HepG2 (cell line): ENCODE results near the gene ZNF74. TPM values are rescaled to one million over a fixed set of nuclear protein-coding genes. Genes with fewer than 3 reads are reported as not detected.

ENCODE experiments used
- ATAC-seq: fragments of 200-7000 bp; cut with Tn5 transposase; 3 replicates; pipeline ENCODE4 v1.9.1; 2020; ENCODE audit warnings: mild to moderate bottlenecking, moderate library complexity
- BruUV-seq: library from RNA; stranded (reverse); fragments of 400-500 nt; replicated peaks from 2 replicates; lab custom pipeline; 2021; lab: Mats Ljungman, UMichigan
- CTCF ChIA-PET: fragments of 300-600 bp; formaldehyde crosslinking; extraction: SDS; loops from one replicate; lab custom pipeline; 2021; ENCODE audit warnings: low total read pairs, inconsistent platforms, low intra/inter-chr PET ratio; lab: Yijun Ruan, JAX
- POLR2A ChIA-PET: fragments of 350-600 bp; sonication (Branson Sonifier 250); formaldehyde crosslinking; loops from one replicate; lab custom pipeline; 2020; ENCODE audit warnings: antibody characterized with exemption, inconsistent platforms; lab: Yijun Ruan, JAX
- DNase-seq: peaks from one replicate; pipeline ENCODE4 v3.0.0-alpha.2; 2015; ENCODE audit warnings: low spot score
- FAIRE-seq: peaks from 3 replicates; lab custom pipeline; 2011; peaks lifted over from hg19 to GRCh38; lab: Jason Lieb, UNC
- H2AFZ ChIP-seq: one replicate; pipeline ENCODE4 v1.6.1; 2011; ENCODE audit warnings: low read length, inconsistent platforms
- H3K27ac ChIP-seq: fragments of 300-600 bp; 3 replicates; pipeline ENCODE4 v1.8.0; 2011; ENCODE audit warnings: mixed run types, mild to moderate bottlenecking, mixed read lengths, low read length, inconsistent platforms; ENCODE audit not compliant: insufficient read depth; ENCODE audit errors: extremely low read length
- H3K27me3 ChIP-seq, 2 experiments: fragments of 200-600 bp in 1 of 2; 2 replicates in 1 of 2; 3 replicates in 1 of 2; pipeline versions ENCODE4 v1.6.0 to v1.8.0; 2011; ENCODE audit warnings: low read length in 2 of 2, mild to moderate bottlenecking in 2 of 2, moderate library complexity in 2 of 2, inconsistent platforms in 1 of 2; ENCODE audit not compliant: insufficient read depth in 2 of 2, control insufficient read depth in 1 of 2
- H3K36me3 ChIP-seq, 2 experiments: fragments of 200-600 bp in 1 of 2; replicated peaks in 1 of 2; 2 replicates in 1 of 2; 3 replicates in 1 of 2; pipeline versions ENCODE4 v1.5.1 to v1.8.0; 2011; ENCODE audit warnings: low read length in 2 of 2, inconsistent platforms in 1 of 2; ENCODE audit not compliant: insufficient read depth in 2 of 2, control insufficient read depth in 1 of 2
- H3K4me1 ChIP-seq: 2 replicates; pipeline ENCODE4 v1.5.1; 2012; ENCODE audit warnings: low read length, inconsistent platforms; ENCODE audit not compliant: insufficient read depth
- H3K4me2 ChIP-seq: 2 replicates; pipeline ENCODE4 v1.6.0; 2011; ENCODE audit warnings: low read depth, low read length, inconsistent platforms
- H3K4me3 ChIP-seq, 3 experiments: fragments of 200-600 bp in 1 of 3; sonication (generic), shearing (Covaris generic) in 1 of 3; replicated peaks in 1 of 3; 2 replicates each; pipeline ENCODE4 v1.5.1; 2011 to 2016; ENCODE audit warnings: low read length in 3 of 3, inconsistent platforms in 2 of 3, low read depth in 2 of 3, mild to moderate bottlenecking in 2 of 3, control low read depth in 1 of 3, mixed read lengths in 1 of 3; ENCODE audit not compliant: insufficient read depth in 1 of 3
- H3K79me2 ChIP-seq: one replicate; pipeline ENCODE4 v1.6.1; 2011; ENCODE audit warnings: low read length, inconsistent platforms; ENCODE audit not compliant: insufficient read depth
- H3K9ac ChIP-seq: 2 replicates; pipeline ENCODE4 v1.6.0; 2011; ENCODE audit warnings: mild to moderate bottlenecking, low read depth, low read length, inconsistent platforms; ENCODE audit not compliant: insufficient read depth
- H3K9me3 ChIP-seq: 2 replicates; pipeline ENCODE4 v1.5.1; 2012; ENCODE audit warnings: mild to moderate bottlenecking, low read length
- H4K20me1 ChIP-seq: 2 replicates; pipeline ENCODE4 v1.6.0; 2011; ENCODE audit warnings: inconsistent platforms, mild to moderate bottlenecking, low read length, moderate library complexity; ENCODE audit not compliant: insufficient read depth
- FOXA1 ChIP-seq, 2 experiments: fragments of 450-650 bp in 1 of 2; sonication (generic) in 1 of 2; formaldehyde crosslinking in 1 of 2; IDR thresholded peaks; 2 replicates each; pipeline versions ENCODE4 v1.4.0 to v1.6.1; 2016 to 2020; ENCODE audit warnings: missing genetic modification reagents in 1 of 2
- KDM5A ChIP-seq: fragments of 200-600 bp; sonication (generic); IDR thresholded peaks from 2 replicates; pipeline ENCODE4 v1.7.0; 2018; ENCODE audit warnings: antibody characterized with exemption, mild to moderate bottlenecking, low read length, borderline replicate concordance
- MBNL3 ChIP-seq: fragments of 250-450 bp; sonication (Bioruptor Pico); conservative IDR thresholded peaks from 2 replicates; pipeline ENCODE4 v1.8.0; 2022; ENCODE audit warnings: mild to moderate bottlenecking, inconsistent platforms
- NCOA1 ChIP-seq: sonication (generic); formaldehyde crosslinking; IDR thresholded peaks from 2 replicates; pipeline ENCODE4 v1.9.0; 2021; ENCODE audit warnings: missing genetic modification reagents
- PLRG1 ChIP-seq: fragments of 450-650 bp; conservative IDR thresholded peaks from 2 replicates; pipeline ENCODE4 v1.6.1; 2016
- ZSCAN5A ChIP-seq: sonication (generic); formaldehyde crosslinking; IDR thresholded peaks from 2 replicates; pipeline ENCODE4 v1.8.0; 2022; ENCODE audit warnings: mild to moderate bottlenecking, missing genetic modification reagents, borderline replicate concordance
- WGBS: methylation state at CpG from one replicate; pipeline ENCODE4 v1.1.6; 2017; ENCODE audit warnings: low lambda C conversion rate; 5-methylcytosine and 5-hydroxymethylcytosine counted together
- in situ Hi-C: cut with HindIII; loops from 2 replicates; pipeline ENCODE4 v1.10.0; 2017; ENCODE audit warnings: low pct_unique_long_range_greater_than_20kb; ENCODE audit not compliant: extremely low pct_ligation_motif_present
- intact Hi-C: fragments of 100-400 bp; cut with micrococcal nuclease; formaldehyde crosslinking; loops from one replicate; pipeline ENCODE4 v1.10.0; 2022; ENCODE audit not compliant: unreplicated experiment
- polyA plus RNA-seq, 8 experiments: library from polyadenylated mRNA; depleted of rRNA in 3 of 8; stranded (reverse) in 7 of 8; unstranded in 1 of 8; fragments of >200 nt; fragmentation: Illumina TruSeq in 4 of 8; extraction: Trizol in 4 of 8; gene quantifications; 2 replicates each; pipeline versions ENCODE4 v1.2.1 to v1.2.3, GENCODE V29; 2011 to 2016; ENCODE audit warnings: low read depth in 4 of 8, missing spikeins in 1 of 8, mixed read lengths in 1 of 8; ENCODE audit not compliant: insufficient read depth in 1 of 8
- total RNA-seq, 5 experiments: library from RNA; depleted of rRNA; stranded (reverse); fragments of >200 nt; fragmentation: Illumina TruSeq; extraction: Trizol; gene quantifications; 2 replicates each; pipeline ENCODE4 v1.2.3, GENCODE V29; 2016; ENCODE audit warnings: low read depth in 1 of 5
- TF ChIP-seq, protein P1 (sequence below): sonication (generic); formaldehyde crosslinking; IDR thresholded peaks from 2 replicates; pipeline ENCODE4 v1.4.0; 2020; ENCODE audit warnings: missing genetic modification reagents
- TF ChIP-seq, protein P2 (sequence below): sonication (generic); formaldehyde crosslinking; IDR thresholded peaks from 2 replicates; pipeline ENCODE4 v1.8.0; 2022; ENCODE audit warnings: missing genetic modification reagents, mild to moderate bottlenecking, inconsistent platforms, borderline replicate concordance

Gene ZNF74
- total and polyA plus RNA-seq, 2 of the 13 experiments (the other 11 are each of a cell fraction or from before 2014, with no cell fraction given), result 6.3 to 9.1 TPM

- ChIA-PET CTCF (no interaction called here), POLR2A (no interaction called here)
- H4K20me1 ChIP-seq, result no peaks in the 10 kb centered on the region
- in situ Hi-C loops, result no loop called here
- peaks cover 5% of the 10 kb centered on the region for H3K79me2 ChIP-seq
- no peak for DNase-seq
- no peak for TF ChIP-seq FOXA1 (IDR thresholded peaks at IDR 0.05)
- TF ChIP-seq FOXA1 (CRISPR knock-in tag; IDR thresholded peaks at IDR 0.05), result no peak
- TF ChIP-seq ZSCAN5A, result no peak
- TF ChIP-seq, protein P1, sequence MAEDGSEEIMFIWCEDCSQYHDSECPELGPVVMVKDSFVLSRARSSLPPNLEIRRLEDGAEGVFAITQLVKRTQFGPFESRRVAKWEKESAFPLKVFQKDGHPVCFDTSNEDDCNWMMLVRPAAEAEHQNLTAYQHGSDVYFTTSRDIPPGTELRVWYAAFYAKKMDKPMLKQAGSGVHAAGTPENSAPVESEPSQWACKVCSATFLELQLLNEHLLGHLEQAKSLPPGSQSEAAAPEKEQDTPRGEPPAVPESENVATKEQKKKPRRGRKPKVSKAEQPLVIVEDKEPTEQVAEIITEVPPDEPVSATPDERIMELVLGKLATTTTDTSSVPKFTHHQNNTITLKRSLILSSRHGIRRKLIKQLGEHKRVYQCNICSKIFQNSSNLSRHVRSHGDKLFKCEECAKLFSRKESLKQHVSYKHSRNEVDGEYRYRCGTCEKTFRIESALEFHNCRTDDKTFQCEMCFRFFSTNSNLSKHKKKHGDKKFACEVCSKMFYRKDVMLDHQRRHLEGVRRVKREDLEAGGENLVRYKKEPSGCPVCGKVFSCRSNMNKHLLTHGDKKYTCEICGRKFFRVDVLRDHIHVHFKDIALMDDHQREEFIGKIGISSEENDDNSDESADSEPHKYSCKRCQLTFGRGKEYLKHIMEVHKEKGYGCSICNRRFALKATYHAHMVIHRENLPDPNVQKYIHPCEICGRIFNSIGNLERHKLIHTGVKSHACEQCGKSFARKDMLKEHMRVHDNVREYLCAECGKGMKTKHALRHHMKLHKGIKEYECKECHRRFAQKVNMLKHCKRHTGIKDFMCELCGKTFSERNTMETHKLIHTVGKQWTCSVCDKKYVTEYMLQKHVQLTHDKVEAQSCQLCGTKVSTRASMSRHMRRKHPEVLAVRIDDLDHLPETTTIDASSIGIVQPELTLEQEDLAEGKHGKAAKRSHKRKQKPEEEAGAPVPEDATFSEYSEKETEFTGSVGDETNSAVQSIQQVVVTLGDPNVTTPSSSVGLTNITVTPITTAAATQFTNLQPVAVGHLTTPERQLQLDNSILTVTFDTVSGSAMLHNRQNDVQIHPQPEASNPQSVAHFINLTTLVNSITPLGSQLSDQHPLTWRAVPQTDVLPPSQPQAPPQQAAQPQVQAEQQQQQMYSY, result no peak
- TF ChIP-seq NCOA1 (CRISPR knock-in tag), result no peak
- no peak for TF ChIP-seq PLRG1
- TF ChIP-seq MBNL3, result no peak
- TF ChIP-seq KDM5A, result no peak
- TF ChIP-seq, protein P2, sequence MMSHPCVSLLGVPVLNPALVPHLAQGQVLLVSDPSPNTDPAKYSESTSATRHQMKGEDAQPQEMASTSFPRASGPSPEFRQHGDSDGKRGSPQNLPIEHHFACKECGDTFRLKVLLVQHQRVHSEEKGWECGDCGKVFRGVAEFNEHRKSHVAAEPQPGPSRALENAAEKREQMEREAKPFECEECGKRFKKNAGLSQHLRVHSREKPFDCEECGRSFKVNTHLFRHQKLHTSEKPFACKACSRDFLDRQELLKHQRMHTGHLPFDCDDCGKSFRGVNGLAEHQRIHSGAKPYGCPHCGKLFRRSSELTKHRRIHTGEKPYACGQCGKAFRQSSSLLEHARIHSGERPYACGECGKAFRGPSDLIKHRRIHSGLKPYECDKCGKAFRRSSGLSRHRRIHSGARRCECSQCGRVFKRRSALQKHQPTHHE (CRISPR knock-in tag), result no peak
- no peak for ATAC-seq
- H3K27me3 ChIP-seq, result no peaks in the 10 kb centered on the region
- TSS peak; percentile 37 for BruUV-seq
- WGBS, result 97% methylated on average over 23 of the region's 23 CpGs
- no peak for FAIRE-seq
- no peak overlapping the region for H3K9ac ChIP-seq
- H3K27ac ChIP-seq, result no peak overlapping the region
- no peak overlapping the region for H3K4me2 ChIP-seq
- no peak overlapping the region for H3K4me3 ChIP-seq
- no peak overlapping the region for H2AFZ ChIP-seq
- intact Hi-C loops, result loop anchor here (10.0 kb wide), 1 partner anchor 66 kb away; the partner anchor contains the start of gene KLHL22
- H3K9me3 ChIP-seq, result no peaks in the 10 kb centered on the region
- H3K36me3 ChIP-seq, result peaks cover 9 to 13% of the 10 kb centered on the region in 2 experiments; a peak in 4 of 5 replicates
- peaks cover 22% of the 10 kb centered on the region for H3K4me1 ChIP-seq
Observed at GRCh38 chr22:20428496-20429253, 34.7 kb downstream of the ZNF74 start.
